Measurements from ENCODE around the gene ZNF43.
"Not testable (repeated sequence)": the region's sequence is repeated elsewhere in the genome, so short reads cannot be mapped to it uniquely, and the experiment has no call there.

DNA sequence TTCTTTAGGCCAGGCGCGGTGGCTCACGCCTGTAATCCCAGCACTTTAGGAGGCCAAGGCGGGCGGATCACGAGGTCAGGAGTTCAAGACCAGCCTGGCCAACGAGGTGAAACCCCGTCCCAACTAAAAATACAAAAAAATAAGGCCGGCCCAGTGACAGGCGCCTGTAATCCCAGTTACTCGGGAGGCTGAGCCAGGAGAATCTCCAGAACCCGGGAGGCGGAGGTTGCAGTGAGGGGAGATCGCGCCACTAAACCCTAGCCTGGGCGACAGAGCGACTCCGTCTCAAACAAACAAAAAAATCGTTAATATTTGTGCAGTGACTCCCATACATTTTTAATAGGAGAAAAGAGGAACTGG is 69.3 kb downstream of the ZNF43 start:
- TF ChIP-seq, protein P1, sequence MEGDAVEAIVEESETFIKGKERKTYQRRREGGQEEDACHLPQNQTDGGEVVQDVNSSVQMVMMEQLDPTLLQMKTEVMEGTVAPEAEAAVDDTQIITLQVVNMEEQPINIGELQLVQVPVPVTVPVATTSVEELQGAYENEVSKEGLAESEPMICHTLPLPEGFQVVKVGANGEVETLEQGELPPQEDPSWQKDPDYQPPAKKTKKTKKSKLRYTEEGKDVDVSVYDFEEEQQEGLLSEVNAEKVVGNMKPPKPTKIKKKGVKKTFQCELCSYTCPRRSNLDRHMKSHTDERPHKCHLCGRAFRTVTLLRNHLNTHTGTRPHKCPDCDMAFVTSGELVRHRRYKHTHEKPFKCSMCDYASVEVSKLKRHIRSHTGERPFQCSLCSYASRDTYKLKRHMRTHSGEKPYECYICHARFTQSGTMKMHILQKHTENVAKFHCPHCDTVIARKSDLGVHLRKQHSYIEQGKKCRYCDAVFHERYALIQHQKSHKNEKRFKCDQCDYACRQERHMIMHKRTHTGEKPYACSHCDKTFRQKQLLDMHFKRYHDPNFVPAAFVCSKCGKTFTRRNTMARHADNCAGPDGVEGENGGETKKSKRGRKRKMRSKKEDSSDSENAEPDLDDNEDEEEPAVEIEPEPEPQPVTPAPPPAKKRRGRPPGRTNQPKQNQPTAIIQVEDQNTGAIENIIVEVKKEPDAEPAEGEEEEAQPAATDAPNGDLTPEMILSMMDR (IDR thresholded peaks at IDR 0.05) = not testable (repeated sequence)
- not testable (repeated sequence) for TF ChIP-seq POLR2AphosphoS5 (IDR thresholded peaks at IDR 0.05)

Measured in prostate gland (tissue), 2 donors.